ENCODE data around the gene RTTN.

The RTTN gene

GRCh38 chr18:70124139-70124538 is 81.3 kb downstream of the RTTN start:
- Histone ChIP-seq H3K79me2 (ENCODE audit: low read length) (no peaks in the 10 kb centered on the region), H3K27ac (ENCODE audit: low read length) (no peak overlapping the region), H4K20me1 (ENCODE audit: insufficient read depth, low read length) (no peaks in the 10 kb centered on the region), H3K9ac (ENCODE audit: low read length) (no peak overlapping the region), H3K9me3 (replicated peaks; ENCODE audit: insufficient read depth, low read length) (no peaks in the 10 kb centered on the region), H3K36me3 (replicated peaks; ENCODE audit: insufficient read depth, low read length) (no peaks in the 10 kb centered on the region), H3F3A (ENCODE audit: insufficient read depth, low read length) (no peaks in the 10 kb centered on the region), H3K4me1 (ENCODE audit: low read length) (no peaks in the 10 kb centered on the region), H3K4me3 (ENCODE audit: low read length) (no peak overlapping the region), H3K27me3 (replicated peaks; ENCODE audit: insufficient read depth, low read length) (no peaks in the 10 kb centered on the region), H3K9me2 (replicated peaks; ENCODE audit: insufficient read depth, low read length) (no peaks in the 10 kb centered on the region), H2AFZ (ENCODE audit: low read length) (no peak overlapping the region), H3K4me2 (ENCODE audit: low read depth, low read length) (no peak overlapping the region)
- TF ChIP-seq CTCF (IDR thresholded peaks at IDR 0.05; ENCODE audit: low read length) (no peak), EZH2 (optimal IDR thresholded peaks at IDR 0.05; ENCODE audit: low read depth, low read length) (no peak), EZH2phosphoT487 (IDR thresholded peaks at IDR 0.05; ENCODE audit: low read length) (no peak)
- DNase-seq: no peak

DNA sequence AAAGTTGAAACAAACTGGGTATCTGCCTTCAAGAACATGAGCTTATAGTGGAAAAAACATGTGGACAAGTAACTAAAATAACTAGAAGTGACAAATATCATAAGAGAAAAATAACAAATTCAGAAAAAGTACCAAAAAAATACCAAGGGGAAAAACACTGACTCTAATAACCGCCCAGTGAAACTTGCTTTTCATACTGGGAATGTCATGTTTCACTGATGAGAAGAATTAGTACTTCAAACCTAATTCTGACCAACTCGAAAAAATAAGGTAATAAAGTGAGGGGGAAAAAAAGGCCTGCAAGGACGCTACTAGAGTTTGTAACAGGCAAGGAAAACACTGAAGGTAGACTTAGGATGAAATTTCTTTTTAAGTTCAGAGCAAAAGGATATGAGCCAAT is 83.6 kb downstream of the RTTN start:
- H3F3A ChIP-seq (ENCODE audit: insufficient read depth, low read length): no peaks in the 10 kb centered on the region
- H4K20me1 ChIP-seq (ENCODE audit: insufficient read depth, low read length): no peaks in the 10 kb centered on the region
- no peaks in the 10 kb centered on the region for H3K9me2 ChIP-seq (replicated peaks; ENCODE audit: insufficient read depth, low read length)
- H3K9ac ChIP-seq (ENCODE audit: low read length): no peak overlapping the region
- H3K27ac ChIP-seq (ENCODE audit: low read length): no peak overlapping the region
- H3K4me1 ChIP-seq (ENCODE audit: low read length): no peaks in the 10 kb centered on the region
- H3K4me2 ChIP-seq (ENCODE audit: low read depth, low read length): no peak overlapping the region
- H3K9me3 ChIP-seq (replicated peaks; ENCODE audit: insufficient read depth, low read length): no peaks in the 10 kb centered on the region
- H3K4me3 ChIP-seq (ENCODE audit: low read length): no peak overlapping the region
- H3K79me2 ChIP-seq (ENCODE audit: low read length): no peaks in the 10 kb centered on the region
- DNase-seq: no peak
- no peak overlapping the region for H2AFZ ChIP-seq (ENCODE audit: low read length)
- no peak for TF ChIP-seq EZH2phosphoT487 (IDR thresholded peaks at IDR 0.05; ENCODE audit: low read length)
- no peak for TF ChIP-seq EZH2 (optimal IDR thresholded peaks at IDR 0.05; ENCODE audit: low read depth, low read length)
- no peak for TF ChIP-seq CTCF (IDR thresholded peaks at IDR 0.05; ENCODE audit: low read length)
- no peaks in the 10 kb centered on the region for H3K27me3 ChIP-seq (replicated peaks; ENCODE audit: insufficient read depth, low read length)
- H3K36me3 ChIP-seq (replicated peaks; ENCODE audit: insufficient read depth, low read length): no peaks in the 10 kb centered on the region

GRCh38 chr18:70116949-70117348 is 88.5 kb downstream of the RTTN start:
- no peaks in the 10 kb centered on the region for H3K9me2 ChIP-seq (replicated peaks; ENCODE audit: insufficient read depth, low read length)
- no peaks in the 10 kb centered on the region for H3F3A ChIP-seq (ENCODE audit: insufficient read depth, low read length)
- no peaks in the 10 kb centered on the region for H3K27me3 ChIP-seq (replicated peaks; ENCODE audit: insufficient read depth, low read length)
- H2AFZ ChIP-seq (ENCODE audit: low read length): no peak overlapping the region
- H3K9ac ChIP-seq (ENCODE audit: low read length): no peak overlapping the region
- no peaks in the 10 kb centered on the region for H3K79me2 ChIP-seq (ENCODE audit: low read length)
- no peaks in the 10 kb centered on the region for H4K20me1 ChIP-seq (ENCODE audit: insufficient read depth, low read length)
- DNase-seq: no peak
- H3K27ac ChIP-seq (ENCODE audit: low read length): no peak overlapping the region
- H3K9me3 ChIP-seq (replicated peaks; ENCODE audit: insufficient read depth, low read length): no peaks in the 10 kb centered on the region
- H3K4me3 ChIP-seq (ENCODE audit: low read length): no peak overlapping the region
- H3K4me2 ChIP-seq (ENCODE audit: low read depth, low read length): no peak overlapping the region
- TF ChIP-seq EZH2 (optimal IDR thresholded peaks at IDR 0.05; ENCODE audit: low read depth, low read length) (no peak), EZH2phosphoT487 (IDR thresholded peaks at IDR 0.05; ENCODE audit: low read length) (no peak), CTCF (IDR thresholded peaks at IDR 0.05; ENCODE audit: low read length) (no peak)
- no peaks in the 10 kb centered on the region for H3K4me1 ChIP-seq (ENCODE audit: low read length)
- no peaks in the 10 kb centered on the region; the same call in 1 of the 2 replicates for H3K36me3 ChIP-seq (replicated peaks; ENCODE audit: insufficient read depth, low read length)
